GM21825 (cell line): ENCODE results near the gene MED4.
"Not testable (repeated sequence)": the region's sequence is repeated elsewhere in the genome, so short reads cannot be mapped to it uniquely, and the experiment has no call there.

Source experiments
- ATAC-seq: cut with Tn5 transposase; IDR thresholded peaks from one replicate; pipeline ENCODE4 v1.9.1; 2021; ENCODE audit warnings: mild to moderate bottlenecking, moderate library complexity; ENCODE audit not compliant: unreplicated experiment

MED4 gene

DNA sequence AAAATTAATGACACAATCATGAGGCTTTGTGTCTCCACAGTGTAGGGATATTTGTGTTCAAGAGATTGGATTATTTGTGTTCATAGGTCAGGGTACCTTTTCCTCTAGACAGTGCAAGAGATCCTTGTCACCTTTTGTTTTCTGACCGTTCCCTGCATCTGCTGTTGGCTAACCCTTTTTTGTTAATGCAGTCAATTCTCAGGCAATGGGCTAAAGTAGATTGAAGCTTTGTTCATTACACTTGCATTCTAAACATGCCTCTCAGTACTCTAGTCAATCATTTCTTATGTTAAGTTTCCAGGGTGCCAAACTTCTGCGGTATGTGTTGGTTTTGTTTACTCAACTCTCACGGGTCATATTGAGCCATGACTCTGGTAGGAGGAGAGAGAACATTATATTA is 1.8 kb upstream of the MED4 start:
- ATAC-seq: no peak

DNA sequence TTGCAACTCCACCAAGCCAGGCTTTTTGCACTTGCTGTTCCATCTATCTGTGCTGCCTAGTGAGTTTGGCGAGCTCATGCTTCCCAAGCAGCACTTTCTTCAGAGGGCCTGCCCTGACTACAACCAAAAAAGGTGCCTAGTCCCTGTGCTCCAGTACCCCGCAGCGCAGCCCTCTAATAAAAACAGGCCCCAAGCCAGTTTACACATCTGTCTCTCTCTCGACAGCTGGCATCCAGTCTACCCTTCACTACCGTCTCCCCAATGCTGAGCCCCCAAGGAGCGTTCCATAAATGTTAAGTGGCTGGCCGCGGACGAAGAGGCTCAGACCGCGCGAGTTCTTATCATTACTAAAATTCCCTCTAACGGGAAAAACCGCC is 512 bp downstream of the MED4 start:
- peak; percentile 19 for ATAC-seq

DNA sequence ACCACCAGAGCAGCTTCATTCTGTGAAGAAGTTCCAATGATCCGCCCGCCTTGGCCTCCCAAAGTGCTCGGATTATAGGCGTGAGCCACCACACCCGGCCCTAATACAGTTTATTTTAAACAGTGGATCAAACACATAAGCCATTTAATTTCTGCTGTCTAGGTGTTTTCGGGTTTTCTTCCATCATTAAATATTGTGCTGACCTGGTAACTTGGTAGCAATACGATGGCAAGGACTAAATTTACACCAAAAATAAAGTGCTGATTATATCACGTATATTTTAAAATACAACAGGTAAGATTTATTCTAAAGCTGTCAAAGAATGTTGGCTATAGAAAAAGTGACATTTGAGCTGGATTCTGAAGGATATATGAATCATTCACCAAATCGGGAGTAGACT is 1.3 kb downstream of the MED4 start:
- ATAC-seq: no peak

DNA sequence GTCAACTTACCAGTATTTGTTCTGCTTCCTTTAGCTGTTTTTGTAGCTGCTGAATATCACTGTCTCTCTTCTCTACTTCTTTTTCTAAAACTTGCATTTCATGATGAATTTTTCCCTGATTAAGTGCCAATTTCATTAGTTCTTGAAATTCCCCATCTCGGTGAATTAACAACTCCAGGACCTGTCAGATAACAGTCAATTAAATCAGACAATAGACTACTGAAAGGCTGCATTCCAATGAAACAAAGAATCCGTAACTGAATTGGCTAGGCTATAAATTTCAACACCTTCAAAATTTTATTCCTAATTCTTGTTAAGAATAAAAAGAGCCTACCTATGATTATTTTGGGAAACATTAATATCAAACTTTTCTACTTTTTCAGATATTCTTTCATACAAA is 8.6 kb downstream of the MED4 start:
- ATAC-seq: no peak

DNA sequence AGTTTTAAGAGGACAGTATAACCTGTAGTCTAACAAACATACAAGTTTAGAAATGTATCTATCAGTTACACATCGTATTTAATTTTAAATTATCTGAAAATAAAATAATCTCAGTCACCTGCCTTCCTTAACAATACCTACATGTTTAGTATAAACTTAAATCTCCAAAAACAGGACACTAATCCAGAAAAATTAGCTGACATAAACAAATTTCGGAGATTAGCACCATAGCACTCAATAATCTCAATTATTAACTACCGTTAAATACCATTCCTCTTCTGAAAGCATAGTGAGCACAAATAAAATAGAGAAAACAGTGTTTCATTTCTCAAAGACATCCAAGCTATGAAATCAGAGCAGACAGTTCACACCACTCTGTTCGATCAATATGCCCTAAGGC is 13.2 kb downstream of the MED4 start:
- ATAC-seq: no peak

DNA sequence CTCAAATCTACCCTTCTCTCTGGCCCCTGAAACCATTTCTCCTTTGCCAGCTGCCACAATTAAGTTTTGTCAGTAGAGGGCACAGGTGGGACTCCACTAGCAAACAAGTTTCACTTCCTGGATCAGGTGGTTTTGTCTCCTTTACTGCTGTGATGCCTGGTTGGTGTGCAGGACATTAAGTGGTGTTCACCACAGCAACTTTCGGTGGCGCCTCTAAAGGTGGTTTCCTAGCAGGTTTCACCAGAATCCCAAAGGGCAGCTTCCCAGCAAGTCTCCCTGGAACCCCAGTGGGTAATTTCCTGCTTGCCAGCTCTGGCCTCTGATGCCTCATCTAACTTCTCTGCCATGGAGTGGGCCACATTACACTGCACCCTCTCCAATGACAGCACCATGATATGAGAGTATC is 16.6 kb downstream of the MED4 start:
- peak; percentile 96 for ATAC-seq

DNA sequence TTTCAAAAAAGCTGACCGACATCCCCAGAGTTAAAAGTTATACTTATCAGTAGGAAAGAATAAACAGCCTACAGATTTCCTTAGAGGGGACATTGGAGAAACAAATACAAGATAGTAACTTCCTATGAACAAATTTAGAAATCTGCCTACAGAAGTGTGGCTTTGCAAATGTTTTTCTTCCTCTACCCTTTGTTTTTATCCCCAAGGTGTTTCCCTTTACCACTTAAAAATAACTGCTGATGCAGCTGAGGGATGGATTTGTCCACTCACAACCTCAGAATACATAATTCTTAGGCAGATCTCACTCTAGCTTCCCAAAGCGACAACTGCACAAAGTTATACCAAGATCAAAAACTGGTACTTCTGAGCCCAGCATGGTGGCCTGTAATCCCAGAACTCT is 20.9 kb downstream of the MED4 start:
- ATAC-seq: no peak

DNA sequence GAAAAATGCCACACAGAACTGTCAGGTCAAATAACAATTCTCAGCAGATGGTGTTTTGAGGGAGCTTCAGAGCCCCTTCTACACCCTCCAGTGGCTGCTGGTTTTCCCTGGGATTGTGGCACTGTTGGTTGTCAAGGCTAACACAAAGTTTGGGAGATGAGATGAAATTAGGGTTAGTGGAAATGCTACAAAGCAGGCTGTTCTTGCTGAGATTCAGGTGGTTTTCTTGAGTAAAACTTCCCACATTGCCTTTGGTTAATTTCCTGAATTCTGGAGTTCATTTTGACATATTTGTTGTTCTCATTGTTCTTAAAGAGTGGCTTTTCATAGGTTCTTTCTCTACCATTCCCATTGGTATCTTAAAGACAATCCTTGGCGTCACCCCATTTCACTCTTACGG is 22.1 kb downstream of the MED4 start:
- no peak for ATAC-seq

DNA sequence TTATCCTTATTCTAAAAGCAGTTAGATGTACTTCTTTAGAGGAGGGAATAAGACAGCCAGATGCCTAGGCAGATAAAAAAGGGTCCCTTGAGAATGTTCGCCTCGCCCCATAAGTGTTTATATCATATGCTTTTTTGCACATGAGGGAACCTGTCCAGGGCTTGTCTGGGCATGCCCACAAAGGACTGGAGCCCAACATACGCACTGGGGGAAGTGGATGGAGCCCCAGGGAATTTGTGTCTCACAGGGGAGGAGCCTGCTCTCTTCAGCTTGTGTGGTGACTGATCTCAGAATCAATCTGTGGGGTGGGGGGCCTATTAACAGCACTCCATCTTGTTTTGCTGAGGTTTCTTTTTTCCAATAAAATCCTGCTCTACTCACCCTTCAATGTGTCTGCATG is 22.6 kb downstream of the MED4 start:
- ATAC-seq: no peak

DNA sequence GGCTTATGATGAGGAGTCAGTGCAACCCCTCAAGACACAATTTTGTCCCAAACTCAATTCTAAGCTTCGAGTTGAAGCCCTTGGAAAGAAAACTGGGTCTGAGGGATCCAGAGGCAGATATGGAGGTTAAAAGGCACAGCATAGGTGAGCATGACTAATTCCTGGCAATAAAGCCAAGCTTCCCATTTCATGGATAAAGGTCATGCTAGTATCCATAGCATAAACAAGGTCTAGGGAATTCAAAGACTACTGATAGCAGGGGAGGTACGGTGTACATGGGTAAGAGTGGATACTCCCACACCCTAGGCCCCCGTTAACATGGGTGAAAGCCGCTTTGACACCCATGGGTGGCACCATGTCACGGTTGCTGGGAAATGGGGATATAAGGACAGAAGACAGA is 24.0 kb downstream of the MED4 start:
- ATAC-seq: no peak

DNA sequence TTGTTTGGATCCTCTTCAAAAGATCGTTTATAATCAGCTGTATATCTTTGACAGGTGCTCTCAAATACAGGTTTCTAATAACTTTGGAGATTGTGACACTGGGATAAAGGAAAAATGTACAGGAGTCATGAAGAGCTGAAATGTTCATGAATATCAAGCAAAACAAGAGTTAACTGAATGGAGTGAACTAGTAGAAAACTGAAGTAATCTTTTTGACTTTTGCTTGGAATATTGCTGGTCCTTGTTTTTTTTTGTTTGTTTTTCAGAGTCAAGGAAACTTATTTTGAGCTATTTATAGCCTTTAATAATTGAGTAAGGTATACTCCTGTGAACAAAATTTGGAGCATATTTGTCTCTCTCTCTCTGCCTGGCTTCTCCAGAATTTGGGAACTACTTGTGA is 25.3 kb downstream of the MED4 start:
- no peak for ATAC-seq

DNA sequence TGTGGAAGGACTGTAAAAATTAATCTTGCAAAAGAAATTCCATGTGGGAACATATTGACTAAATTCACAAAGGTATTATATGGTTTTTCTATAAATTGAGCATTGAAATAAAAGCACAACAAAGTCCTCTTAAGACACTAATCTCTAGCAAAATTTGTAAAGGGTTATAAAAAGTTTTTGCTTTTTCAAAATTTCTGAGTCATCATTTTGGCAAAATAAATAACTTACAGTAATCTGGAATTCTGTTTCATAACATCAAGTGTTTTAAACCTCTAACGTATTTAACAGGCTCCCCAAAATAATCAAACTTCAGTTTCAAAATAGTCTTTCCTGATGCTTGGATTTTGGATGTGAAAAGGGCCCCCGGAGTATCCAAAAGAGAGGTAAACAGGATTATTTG is 26.0 kb downstream of the MED4 start:
- ATAC-seq: no peak

DNA sequence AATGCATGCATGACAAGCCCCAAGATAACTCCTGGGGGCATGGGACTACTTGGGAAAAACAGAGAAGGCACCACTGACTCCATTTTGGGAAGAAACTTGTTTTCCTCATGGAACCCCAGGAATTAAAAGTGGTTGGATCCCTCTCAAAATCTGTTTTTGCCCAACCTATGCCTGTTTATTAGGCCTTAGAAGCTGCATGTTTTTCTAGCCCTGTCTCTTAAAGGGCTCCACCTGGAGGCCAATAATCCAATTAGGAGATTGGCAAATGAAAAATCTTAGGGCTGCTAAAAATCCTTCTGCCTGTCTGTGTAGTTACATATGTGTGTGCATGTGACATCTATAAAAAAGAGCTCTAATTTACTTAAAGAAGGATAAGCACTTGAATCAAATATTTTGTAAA is 26.9 kb downstream of the MED4 start:
- ATAC-seq: no peak

DNA sequence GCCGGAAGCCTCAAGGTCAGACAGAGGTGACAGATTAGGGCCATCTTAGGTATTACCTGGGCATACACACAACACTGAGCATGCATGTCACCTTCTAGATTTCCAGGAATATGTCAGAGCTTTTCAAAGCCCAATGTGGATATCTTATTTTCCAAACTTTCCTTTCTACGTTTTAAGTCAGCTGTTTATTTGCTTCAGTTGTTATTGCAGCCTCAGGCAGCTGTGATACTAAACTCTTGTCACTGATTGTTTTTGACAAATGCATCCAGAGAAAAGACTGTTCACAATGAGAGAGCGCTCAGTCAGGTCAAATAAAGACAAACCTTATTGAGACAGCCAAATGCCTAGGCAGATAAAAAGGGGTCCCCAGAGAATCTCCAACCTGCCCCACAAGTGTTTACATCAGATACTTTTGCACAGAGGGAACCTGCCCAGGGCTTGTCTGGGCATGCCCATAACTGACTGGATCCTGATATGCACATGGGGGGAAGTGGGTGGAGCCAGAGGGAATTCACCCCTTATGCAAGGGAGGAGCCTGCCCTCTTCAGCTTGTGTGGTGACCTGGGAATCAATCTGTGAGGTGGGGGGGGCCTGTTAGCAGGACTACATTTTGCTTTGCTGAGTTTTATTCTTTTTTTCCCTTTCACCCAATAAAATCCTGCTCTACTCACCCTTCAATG is 28.5 kb downstream of the MED4 start:
- ATAC-seq: no peak

DNA sequence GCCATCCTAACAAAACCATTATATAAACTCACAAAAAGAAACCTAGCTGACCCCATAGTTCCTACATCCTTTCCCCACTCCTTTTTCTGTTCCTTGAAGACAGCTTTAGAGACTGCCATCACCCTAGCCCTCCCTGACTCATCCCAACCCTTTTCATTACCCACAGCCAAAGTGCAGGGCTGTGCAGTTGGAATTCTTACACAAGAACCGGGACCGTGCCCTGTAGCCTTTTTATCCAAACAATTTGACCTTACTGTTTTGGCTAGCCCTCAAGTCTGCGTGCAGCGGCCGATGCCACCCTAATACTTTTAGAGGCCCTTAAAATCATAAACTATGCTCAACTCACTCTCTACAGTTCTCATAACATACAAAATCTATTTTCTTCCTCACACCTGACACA is 35.0 kb downstream of the MED4 start:
- not testable (repeated sequence) for ATAC-seq

DNA sequence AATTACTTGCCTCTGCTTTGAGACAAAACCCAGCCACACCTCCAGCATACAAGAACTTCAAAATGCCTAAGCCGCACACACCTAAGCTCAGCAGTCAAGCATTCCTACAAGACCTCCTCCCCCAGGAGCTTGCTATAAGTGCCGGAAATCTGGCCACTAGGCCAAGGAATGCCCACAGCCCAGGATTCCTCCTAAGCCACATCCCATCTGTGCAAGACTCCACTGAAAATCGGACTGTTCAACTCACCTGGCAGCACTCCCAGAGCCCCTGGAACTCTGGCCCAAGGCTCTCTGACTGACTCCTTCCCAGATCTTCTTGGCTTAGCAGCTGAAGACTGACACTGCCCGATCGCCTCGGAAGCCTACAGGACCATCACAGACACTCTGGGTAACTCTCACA is 36.4 kb downstream of the MED4 start:
- not testable (repeated sequence) for ATAC-seq

DNA sequence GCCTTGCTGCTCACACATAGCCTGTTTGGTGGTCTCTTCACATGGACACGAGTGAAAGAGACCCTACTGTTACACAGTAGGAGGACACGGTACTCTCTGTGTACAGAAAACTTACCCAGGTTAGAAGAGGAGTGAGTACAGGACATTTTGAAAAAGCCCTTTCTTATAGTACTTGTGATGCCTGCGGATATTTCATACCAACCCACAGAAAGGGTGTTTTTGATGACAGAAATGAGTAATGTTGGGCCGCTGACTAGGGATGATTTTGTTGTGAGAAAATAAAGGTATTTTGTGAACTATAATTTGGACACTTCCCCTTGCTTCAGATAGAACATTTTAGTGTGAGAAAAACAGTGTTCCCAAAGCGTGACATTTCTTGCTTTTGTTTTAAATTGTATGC is 39.2 kb downstream of the MED4 start:
- no peak for ATAC-seq

DNA sequence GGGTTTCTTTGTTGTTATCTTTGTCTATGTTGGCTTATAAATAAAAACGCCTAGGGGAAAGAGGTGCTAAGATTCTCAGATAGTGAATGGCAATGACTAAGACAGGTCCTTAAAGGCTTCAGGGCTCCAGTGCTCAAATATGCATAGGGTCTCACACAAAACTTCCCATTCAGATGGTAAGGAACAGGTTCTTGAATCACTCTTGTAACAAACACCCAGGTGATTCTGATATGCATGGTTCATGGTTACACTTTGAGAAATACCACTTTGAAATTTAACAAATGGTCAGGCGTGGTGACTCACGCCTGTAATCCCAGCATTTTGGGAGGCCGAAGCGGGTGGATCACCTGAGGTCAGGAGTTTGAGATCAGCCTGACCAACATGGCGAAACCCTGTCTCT is 40.3 kb downstream of the MED4 start:
- no peak for ATAC-seq

DNA sequence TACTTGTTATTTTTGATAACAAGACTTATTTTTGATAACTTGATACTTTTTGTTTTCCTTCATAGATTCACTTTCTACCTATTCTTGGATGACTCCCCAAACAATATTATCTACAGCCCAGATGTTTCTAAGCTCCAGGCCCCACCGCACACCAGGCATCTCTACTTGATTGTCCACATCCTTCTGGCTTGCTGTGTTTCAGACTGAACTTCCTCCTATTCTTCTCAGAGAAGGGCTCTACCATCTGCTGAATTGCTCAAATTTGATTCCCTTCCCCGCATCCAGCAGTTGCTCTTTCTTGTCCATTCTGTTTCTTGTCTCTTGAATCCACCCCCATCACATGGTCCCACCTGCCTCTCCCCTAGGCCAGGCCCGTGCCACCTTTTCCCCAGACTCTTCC is 44.4 kb downstream of the MED4 start:
- no peak for ATAC-seq

DNA sequence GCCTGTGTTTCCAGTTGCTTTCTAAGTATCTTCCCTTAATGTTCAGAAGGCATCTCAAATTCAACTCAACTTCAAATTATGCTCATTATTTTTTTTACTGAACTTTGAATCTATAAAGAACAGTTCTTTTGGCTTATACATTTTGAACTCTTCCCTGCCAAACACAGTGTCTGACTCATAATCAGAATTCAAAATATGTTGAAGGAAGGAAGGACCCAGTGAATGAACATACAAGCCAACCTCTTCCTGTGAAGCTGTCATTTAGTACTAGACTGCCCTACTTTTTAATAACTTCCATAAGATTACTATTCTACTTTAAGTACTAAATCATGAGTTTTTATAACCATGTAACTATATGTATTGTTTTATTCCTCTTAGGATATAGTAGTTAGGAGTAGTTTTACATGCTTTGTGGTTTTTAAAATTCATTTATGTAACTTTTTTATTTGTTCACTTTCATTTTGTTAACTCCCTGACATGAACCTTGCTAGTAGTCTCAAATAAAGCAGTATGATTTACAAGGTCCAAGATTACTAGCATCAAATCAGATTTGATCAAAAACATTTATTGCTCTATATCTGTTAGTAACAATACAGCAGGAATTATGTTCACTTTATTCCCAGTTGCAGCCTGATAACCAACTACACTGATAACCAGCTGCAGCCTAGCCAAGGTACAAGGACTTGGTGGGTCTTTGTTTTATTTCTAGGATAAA is 51.0 kb downstream of the MED4 start:
- no peak for ATAC-seq

DNA sequence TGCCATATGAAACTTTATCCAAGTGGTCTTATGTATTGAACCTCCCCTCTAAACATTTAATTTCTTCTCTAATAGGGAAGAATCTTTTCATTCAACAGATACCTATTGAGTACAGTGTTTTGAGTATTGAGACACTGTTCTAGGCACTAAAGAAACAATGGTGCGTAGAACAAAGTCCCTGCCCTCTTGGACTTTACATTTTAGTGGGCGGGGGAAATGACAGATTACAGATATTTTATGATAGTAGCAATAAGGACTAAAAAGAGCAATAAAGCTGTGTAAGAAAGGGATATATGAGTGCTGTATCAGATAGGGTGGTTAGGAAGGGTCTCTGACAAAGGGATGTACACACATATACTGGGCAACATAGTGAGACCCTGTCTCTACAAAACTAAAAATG is 52.0 kb downstream of the MED4 start:
- ATAC-seq: no peak

DNA sequence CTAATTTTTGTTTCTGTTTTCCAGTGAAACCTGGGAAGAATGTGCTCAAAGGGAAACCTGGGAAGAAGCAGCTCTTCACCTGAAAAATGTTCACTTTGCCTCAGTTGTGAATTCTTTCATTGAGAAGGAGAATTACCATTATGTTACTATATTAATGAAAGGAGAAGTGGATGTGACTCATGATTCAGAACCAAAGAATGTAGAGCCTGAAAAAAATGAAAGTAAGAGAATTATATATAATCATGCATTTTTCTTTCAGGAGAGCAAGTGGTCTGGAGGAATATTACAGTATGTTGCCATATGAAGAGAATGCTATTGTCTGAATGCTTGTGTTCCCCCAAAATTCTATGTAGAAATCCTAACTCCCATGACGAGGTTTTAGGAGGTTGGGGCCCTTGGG is 54.0 kb downstream of the MED4 start:
- ATAC-seq: no peak

DNA sequence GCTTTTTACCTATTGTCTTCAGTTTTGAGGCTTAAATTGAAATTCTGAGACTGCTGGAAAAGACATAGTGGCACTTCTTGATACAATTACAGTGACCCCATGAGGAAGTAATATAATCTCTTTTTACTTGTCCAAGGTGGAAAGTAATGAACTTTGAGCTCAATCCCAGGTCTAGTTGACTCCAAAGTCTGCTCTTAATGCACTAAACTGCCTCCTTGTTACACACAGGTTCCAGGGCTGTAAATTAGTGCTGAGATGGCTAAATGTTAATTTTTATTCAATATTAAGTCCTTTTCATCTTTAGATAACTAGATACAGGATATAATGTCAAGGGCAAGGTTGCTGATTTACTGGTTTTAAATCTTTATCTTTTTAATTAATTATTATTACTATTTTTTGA is 54.9 kb downstream of the MED4 start:
- no peak for ATAC-seq
